HG02885 (cell line): Measurements from ENCODE around the gene TNS4.

Source experiments
- ATAC-seq: cut with Tn5 transposase; IDR thresholded peaks from one replicate; pipeline ENCODE4 v1.9.1; 2021; ENCODE audit warnings: mild to moderate bottlenecking; ENCODE audit not compliant: unreplicated experiment, poor library complexity

The TNS4 gene

DNA sequence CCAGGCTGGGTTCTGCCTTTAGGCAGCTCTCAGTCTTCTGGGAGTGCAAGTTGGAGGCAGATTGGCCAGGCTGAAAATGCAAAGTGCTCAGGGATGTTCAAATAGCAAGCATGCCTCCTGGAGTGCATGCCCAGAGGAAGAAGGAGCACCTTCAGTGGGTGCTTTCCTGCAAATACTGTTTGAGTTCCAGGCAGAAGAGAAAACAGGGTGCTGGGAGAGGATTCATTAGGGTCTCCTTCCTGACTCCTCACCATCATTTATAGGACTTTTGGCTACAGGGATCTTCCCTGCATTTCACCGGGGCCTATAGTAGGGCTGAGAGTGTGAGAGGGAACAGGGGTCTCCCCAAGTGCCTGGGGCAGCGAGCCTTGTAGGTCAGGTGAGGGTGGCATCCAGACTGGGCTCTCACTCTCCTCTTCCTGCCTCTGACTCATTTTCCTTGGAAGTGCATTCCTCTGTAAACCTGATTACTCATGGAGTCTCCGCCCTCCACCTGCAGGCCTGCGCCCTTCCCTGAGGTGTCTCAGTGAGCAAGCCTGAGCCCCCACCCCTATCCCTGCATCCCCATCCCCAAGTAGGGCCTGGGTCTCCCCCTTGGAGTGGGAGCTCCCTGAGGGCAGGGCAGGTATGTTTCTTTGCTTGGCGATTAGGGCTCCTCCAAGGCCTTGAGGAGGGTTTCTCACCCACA is 17.1 kb upstream of the TNS4 start:
- no peak for ATAC-seq

DNA sequence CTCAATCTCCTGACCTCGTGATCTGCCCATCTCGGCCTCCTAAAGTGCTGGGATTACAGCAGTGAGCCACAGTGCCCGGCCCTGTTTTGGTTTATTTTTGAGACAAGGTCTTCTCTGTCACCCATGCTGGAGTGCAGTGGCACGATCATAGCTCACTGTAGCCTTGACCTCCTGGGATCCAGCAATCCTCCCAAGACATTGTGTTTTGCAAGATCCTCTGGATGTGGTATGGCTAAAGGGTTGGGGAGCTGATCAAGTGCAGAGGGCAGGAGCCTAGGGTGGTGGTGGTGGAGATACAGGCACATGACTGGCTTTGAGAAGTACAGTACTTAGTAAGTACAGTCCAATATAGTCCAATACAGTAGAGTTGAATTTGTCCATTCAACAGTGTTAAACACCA is 16.6 kb upstream of the TNS4 start:
- no peak for ATAC-seq

DNA sequence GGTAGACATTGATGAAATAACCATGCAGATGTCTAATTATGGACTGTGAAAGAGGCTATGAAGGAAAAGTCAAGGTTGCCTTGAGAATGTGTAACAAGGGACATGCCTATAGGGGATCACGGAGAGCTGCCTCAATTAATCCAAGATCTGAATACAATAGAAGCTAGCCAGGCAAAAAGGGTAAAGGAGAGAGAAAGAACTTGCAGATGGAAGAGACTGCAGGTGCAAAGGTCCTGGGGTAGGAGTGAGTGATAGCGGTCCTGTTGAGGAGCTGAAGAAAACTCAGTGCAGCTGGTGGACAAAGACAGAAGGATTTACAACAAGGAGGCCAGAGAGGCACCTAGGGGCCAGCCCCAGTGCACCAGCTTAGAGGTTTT is 15.9 kb upstream of the TNS4 start:
- ATAC-seq, result no peak

DNA sequence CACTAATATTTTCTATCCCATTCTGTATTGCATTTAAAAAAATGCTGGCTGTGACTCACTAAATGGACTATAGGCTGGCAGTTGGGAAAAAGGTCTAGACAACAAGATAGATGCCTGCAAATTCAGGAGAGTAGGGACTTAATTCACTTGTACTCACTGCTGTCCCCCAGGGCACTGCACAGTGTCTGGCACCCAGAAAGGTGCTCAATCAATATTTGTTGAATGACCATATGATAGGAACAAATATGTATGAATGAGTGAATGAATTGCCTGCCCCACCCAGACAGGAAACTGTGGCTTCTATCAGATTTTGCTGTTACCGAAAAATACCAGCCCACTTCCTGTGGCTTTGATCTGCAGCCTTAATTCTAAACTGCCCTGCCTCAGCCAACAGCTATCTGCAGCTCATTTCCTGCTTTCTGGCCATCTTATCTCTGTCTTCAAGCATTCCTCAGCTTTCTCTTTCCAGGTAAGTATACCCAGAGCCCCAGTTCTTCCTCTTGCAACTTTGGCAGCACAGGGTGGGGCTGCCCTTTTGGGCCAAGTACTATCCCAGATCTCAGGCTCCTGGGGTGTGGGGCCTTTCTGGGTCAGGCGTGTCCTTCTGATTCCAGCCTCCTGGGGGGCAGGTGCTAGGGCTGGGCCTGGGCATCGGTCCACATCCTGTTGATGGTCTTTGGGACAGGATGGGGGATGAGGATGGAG is 15.3 kb upstream of the TNS4 start:
- ATAC-seq, result no peak

DNA sequence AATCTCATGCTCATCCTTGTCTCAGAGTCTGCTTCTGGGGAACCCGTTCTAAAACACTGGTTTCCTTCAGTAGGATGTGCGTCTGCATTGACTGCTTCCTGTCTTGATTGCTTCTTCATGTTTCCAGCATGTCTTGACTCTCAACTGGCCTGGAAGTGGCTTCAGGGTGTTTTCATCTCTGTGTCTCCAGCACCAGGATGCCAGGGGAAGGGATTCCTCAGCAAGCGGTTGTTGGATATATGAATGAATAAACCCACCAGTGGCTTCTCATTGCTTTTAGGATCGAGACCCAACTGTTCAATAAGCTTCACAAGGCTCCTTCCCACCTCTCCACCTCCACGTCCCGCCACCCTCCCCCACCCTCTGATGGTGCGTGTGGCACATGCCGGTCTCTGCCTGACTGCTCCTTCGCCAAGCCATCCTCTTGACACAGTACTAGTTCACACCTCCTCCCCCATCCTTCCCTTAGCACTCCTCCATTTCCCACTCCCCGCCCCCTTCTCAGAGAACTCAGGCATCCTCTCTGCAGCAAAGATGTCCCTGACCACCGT is 14.1 kb upstream of the TNS4 start:
- no peak for ATAC-seq

DNA sequence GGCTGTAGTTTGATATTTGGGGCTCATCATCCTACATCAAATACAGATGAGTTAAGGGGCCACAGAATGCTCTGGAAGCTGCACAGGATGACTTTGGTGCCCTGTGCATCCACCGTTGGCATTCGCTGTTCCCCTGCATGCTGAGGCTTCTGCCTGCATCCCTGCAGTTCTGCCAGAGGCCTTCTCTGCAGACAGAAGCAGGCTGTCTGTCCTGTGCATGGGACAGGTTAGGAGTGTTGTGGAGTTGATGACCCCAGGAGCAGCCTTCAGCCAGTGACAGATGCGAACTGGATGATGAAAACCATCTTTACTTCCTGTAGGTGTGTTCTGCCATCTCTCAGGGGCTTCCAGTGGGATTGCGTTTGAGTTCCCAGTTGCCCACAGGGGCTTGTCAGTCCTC is 13.6 kb upstream of the TNS4 start:
- no peak for ATAC-seq

DNA sequence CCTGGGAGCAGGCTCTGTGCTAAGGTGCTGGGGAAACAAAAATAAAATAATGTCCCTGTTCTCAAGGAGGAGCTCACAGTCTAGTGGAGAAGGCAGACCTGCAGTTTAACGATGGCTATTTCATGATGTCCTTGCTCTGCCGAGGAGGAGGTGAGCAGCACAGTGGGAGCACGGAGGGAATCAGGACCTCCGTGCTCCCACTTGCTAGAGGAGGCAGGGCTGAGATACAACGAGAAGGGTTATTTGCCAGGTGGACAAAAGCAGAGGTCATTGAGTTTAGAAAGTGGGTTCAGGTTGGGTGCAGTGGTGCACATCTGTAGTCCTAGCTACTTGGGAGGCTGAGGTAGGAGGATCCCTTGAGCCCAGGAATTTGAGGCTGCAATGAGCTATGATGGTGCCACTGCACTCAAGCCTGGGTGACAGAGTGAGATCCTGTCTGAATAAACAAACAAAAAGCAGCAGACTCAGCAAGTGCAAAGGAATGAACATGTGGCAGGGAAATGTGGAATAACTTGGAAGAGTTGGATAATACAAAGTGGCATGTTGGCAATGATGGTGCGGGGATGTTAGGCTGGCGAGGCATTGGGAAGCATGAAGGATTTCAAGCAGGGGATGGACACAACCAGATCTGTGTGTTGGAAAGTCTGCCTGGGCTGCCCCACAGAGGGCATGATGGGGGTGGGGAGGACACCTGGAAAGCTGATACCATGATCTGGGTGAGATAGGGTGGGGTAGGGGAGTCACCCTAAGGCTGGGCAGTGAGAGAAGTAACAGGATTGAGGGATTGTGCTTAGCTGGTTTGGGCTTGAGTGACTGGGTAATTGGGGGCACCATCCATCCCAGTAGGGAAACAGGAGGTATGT is 12.8 kb upstream of the TNS4 start:
- ATAC-seq, result no peak

DNA sequence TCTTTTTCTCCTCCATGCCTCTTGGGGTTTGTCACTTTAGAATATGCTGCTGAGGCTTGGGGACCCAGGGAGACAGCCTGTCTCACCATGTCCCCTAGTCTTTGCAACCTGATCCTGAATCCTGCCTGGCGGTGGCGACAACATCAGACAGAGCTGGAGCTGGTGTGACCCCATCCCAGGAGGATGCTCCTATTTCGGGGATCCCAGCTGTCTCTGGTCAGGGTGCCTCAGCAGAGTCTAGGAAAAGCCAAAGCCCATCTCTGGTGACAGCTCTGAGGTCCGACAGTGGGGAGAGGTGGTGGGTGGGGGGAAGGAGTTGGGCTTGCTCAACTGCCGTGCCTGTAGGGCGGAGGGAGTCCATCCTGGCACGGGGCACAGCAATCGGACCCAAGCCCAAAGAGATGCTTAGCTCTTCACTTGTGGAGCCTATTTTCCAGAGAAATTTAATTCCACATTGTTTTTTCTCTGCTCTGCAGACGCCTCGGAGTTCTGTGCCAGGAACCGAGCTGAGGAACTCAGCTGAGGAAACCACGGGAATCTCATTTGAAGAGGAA is 10.3 kb upstream of the TNS4 start:
- no peak for ATAC-seq

DNA sequence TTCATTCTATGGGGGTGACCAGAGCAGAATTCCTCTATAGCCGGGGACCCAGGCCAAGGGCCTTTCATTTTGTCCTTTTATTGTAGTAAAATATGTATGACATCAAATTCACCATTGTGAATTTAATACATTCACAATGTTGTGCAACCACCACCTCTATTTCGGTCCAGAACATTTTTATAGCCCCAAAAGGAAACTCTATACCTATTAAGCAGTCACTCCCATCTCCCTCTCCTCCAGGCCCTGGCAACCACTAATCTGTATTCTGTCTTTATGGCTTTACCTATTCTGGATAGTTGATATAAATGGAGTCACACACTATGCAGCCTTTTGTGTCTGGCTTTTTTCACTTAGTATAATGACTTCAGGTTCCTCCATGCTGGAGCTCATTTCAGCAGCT is 9.7 kb upstream of the TNS4 start:
- no peak for ATAC-seq

DNA sequence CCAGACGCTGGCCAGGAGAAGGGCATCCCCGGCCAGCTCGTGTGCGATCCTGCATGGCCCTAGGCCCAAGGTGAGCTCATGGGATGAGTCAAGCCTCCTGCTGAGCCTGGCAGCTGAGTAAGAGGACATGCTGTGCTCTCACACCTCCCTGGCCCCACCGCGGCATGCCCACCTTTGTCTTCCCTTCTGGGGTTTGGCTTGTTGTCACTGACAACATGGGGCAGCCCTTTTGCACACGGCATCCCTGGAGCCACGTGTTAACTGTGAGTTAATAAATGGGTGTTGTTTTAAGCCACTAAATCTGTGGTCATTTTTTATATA is 8.9 kb upstream of the TNS4 start:
- no peak for ATAC-seq

DNA sequence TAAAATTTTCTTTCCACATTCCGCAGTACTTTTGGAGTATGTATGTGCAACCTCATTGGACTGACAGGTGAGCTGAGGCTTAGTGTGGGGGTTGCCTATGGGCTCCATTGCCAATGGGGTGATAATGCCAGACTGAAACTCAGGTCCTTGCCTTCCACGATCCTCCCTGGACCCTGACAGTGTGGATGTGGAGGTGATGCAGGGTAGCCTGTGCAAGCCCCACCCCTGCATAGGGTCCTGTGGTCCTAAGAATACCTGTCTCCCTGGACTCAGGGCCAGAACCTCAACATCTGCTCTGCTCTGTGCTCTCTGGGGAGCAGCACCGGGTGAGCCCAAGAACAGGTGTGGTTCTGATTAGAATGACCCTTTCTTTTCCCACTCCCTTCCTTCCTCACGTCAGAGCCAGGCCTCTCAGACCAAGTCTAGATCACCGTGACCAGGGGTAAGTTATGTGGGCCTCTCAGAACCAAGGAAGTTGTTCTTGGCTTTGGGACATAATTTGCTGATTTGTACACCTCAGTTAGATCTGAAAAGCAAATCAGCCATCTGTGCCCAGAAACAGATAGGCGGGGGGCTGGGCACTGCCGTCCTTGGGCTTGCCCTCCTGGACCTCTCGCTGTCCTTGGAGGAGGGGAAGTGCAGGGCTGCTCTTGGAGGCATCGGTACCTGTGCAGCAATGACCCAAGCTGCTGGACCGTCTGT is 8.4 kb upstream of the TNS4 start:
- no peak for ATAC-seq

DNA sequence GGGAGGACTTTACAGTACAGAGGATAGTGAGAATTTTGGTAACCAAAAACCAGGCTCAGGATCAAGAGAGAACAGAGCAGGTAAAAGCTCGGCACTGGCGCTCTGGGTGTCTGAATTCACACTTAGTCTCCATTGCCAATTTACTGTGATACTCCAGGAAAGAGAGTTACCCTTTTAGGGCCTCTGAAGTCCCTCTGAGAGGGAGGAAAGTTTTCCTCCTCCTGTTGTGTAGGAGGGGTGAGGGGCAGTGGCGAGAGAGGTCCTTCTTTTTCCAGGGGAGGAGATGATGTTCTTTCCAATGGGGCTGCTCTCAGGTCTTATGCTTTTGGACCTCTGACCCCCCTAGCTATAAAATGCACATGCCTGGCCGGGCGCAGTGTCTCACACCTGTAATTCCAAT is 5.4 kb upstream of the TNS4 start:
- ATAC-seq, result no peak

DNA sequence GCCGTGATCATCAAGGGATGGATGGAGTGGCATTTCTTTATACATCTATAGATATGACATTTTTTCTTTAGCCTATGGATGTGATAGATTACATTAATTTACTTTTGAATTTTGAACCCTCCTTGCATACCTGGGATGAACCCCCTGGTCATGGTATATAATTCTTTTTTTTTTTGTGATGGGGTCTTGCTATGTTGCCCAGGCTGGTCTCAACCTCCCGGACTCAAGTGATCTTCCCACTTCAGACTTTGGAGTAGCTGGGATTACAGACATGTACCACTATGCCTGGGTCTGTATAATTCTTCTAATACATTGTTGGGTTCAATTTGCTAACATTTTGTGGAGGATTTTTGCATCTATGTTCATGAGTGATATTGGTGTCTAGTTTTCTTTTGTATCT is 1.7 kb upstream of the TNS4 start:
- no peak for ATAC-seq

DNA sequence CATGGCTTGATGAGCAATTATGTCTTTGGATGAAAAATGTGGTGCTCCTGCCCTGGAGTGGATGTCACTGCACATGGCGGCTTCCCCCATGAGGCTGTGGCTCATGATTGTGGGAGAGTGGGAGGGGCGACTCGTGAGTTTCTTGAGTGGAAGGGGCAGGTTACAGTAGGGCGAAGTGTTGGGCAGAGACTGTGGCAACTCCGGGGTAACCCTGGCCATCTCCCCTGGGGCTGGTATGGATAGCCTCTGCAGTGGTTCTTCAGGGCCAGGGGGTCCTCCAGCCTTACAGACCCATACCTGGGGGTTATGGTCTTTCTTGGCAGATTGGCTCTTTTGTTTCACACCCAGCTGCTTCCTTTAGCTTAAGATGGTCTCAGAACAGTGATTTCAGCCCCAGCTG is 1.3 kb upstream of the TNS4 start:
- ATAC-seq, result no peak

DNA sequence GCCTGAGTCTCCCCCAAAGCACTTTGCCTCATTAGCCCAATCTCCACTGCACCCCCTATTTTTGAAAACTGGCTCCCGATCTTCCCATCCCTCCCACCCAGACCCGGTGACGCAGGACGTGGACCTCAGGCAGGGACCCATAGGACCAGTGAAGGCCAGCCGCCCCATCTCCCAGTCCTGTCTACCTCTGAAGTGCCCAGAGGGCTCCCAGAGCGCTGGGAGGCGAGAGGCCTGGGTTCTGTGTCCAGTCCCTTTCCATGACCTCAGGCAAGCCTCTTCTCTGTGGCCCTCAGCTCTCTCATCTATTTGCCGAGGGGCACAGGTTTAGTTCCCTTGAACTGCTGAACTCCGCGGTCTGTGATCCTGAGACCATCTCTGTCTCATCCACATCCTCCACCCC is 714 bp downstream of the TNS4 start:
- no peak for ATAC-seq

DNA sequence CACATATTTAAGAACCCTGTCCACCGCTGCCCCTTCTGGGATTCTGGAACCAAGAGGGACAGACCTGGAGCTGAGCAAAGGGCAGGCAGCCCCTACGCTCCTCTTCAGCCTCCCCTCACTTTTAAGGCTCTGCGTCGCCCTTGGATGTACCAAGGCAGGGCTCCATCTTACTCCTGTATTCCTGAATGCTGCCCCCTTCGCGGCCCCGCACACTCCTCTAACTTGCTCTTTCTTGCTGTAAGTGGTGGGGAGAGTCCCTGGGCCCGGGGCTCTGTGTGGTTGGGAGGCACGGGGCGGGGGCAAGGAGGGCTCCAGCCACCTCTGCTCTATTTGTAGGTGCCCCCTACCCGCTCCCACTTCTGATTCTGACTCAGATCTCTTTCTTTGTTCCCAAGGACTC is 1.2 kb downstream of the TNS4 start:
- ATAC-seq, result no peak

DNA sequence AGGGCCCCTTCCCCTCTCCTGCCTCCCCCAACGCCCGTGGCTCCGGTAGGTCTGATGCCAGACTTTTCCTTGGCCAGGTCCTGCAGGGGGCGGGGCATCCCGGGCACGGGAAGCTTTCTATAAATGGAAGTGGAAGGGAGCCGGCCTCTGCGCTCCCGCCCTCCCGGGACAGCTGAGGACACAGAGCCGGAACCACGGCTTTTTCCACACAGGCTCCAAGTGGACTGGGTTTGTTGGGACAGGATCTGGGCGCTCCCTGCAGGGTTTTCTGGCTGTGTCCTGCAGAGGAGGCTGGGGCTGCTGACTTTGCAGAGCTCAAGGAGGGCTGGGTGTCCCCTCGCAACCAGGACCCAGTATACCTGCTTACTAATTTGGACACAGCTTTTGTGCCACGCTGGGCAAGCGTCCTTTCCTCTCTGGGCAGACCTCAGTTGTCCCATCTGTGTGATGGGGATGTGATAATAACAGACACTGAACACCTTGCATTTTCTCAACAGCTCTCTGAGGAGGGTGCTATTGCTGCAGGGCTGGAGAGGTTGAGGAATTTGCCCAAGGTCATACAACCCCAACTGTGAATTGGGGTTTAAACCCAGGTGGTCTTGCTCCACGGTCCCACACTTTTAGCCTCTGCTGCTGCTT is 1.8 kb downstream of the TNS4 start:
- ATAC-seq, result no peak

DNA sequence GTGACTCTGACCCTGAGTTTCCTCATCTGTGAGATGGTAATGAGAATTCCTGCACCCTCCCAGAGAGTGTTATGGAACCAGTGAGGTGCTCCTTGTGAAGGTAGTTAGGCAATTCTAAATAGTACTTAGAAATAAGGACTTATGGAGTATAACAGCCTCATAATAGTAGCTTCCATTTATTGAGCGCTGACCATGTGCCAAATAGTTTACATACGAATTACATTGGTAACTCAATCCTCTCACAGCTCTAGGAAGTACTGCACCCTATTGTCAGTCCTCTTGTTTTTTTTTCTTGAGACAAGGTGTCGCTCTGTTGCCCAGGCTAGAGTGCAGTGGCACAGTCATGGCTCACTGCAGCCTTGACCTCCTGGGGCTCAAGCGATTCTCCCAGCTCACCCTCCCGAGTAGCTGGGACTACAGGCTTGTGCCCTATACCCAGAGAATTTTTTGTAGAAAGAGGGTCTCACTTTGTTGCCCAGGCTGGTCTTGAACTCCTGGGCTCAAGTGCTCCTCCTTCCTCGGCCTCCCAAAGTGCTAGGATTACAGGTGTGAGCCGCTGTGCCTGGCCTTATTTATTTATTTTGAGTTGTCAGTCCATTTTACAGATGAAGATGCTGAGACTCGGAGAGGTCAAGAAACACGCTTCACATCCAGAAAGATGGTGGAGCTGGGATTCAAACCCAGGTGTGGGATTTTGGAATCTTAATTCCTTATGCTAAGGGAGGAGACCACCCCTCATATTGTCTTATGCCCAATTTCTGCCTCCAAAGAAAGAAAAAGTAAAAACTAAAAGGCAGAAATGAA is 2.9 kb downstream of the TNS4 start:
- ATAC-seq, result no peak

DNA sequence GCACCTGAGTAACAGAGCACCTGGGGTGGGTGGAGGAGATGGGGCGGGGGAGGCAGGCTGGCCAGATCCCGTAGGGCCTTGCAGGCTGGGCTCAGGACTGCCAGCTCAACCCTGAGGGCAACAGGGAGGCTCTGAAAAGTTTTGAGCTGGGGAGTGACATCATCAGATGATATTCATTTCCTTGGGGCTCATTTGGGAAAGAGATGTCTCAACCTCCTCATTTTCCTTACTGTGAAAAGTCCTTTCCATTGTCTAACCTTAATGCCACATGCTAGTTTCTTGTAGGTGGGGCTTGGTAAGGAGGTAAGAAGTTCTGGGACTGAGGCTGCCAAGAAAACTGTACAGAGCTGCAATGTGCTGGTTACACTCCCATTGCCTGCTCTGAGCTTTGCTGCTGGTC is 3.7 kb downstream of the TNS4 start:
- ATAC-seq, result no peak
